ENCODE data around the gene TBCCD1. TPM values are rescaled to one million over a fixed set of nuclear protein-coding genes. Genes with fewer than 3 reads are reported as not detected.

Gene TBCCD1
- total and polyA plus RNA-seq, 2 of the 8 experiments (the other 6 are each of a cell fraction or from before 2014, with no cell fraction given), result 11.3 to 13.9 TPM

GRCh38 chr3:186540221-186540834 is 26.8 kb downstream of the TBCCD1 start:
- no peaks in the 10 kb centered on the region for H3K79me1 ChIP-seq (ENCODE audit: low read depth, low read length)
- no peaks in the 10 kb centered on the region for H3K23me2 ChIP-seq (ENCODE audit: low read depth, low read length)
- no peak overlapping the region for H2BK15ac ChIP-seq (ENCODE audit: low read length)
- H3K79me2 ChIP-seq (ENCODE audit: control insufficient read depth in 1 of 2, insufficient read depth in 2 of 2, low read length in 2 of 2), result no peaks in the 10 kb centered on the region
- no peak overlapping the region for H3K4me3 ChIP-seq (ENCODE audit: extremely low read depth in 1 of 4, insufficient read depth in 2 of 4, low read depth in 3 of 4, low read length in 4 of 4)
- no peak overlapping the region for H2BK5ac ChIP-seq (ENCODE audit: low read depth, low read length)
- H3K36me3 ChIP-seq (ENCODE audit: control insufficient read depth in 2 of 4, insufficient read depth in 4 of 4, low read length in 3 of 4), result no peaks in the 10 kb centered on the region
- H2BK20ac ChIP-seq (ENCODE audit: low read length), result no peak overlapping the region
- no peak overlapping the region for H3K18ac ChIP-seq (ENCODE audit: extremely low read depth, low read length)
- no peak overlapping the region for H4K5ac ChIP-seq (ENCODE audit: insufficient read length, low read depth, low read length)
- no peak overlapping the region for H4K8ac ChIP-seq (ENCODE audit: extremely low read depth, insufficient read depth, low read length)
- no peaks in the 10 kb centered on the region for H3K4me1 ChIP-seq (replicated peaks in 1 of 4; ENCODE audit: control insufficient read depth in 3 of 4, insufficient read depth in 4 of 4, low read length in 3 of 4)
- no peak overlapping the region for H3K4ac ChIP-seq (replicated peaks; ENCODE audit: insufficient read length, low read depth, low read length)
- H3K14ac ChIP-seq (ENCODE audit: insufficient read length), result no peak overlapping the region
- no peak overlapping the region for H3K23ac ChIP-seq (ENCODE audit: insufficient read length)
- no peak overlapping the region for H2AFZ ChIP-seq (ENCODE audit: low read length)
- no peaks in the 10 kb centered on the region for H4K20me1 ChIP-seq (replicated peaks in 1 of 2; ENCODE audit: control insufficient read depth in 1 of 2, insufficient read depth in 2 of 2, low read length in 2 of 2)
- no peak overlapping the region for H2BK12ac ChIP-seq (ENCODE audit: low read depth, low read length)
- H3K4me2 ChIP-seq (ENCODE audit: insufficient read depth in 1 of 2, low read depth in 2 of 2, low read length in 2 of 2), result no peak overlapping the region
- no peak overlapping the region for H4K91ac ChIP-seq (replicated peaks; ENCODE audit: insufficient read length, low read length)
- H3K56ac ChIP-seq (replicated peaks; ENCODE audit: insufficient read length, low read depth, low read length), result no peak overlapping the region
- H2BK120ac ChIP-seq (replicated peaks; ENCODE audit: low read depth, low read length), result no peak overlapping the region
- DNase-seq (ENCODE audit: low read depth in 1 of 2, low spot score in 2 of 2), result peak; percentile 39 to 83
- H3K9ac ChIP-seq (replicated peaks in 1 of 4; ENCODE audit: extremely low read depth in 1 of 4, low read depth in 3 of 4, low read length in 3 of 4), result no peak overlapping the region
- H3K9me3 ChIP-seq (ENCODE audit: insufficient read depth in 2 of 2, low read depth in 1 of 2, low read length in 1 of 2), result no peaks in the 10 kb centered on the region
- ChIA-PET POLR2A (ENCODE audit: partially characterized antibody) (interaction anchor here (1.0 to 2.0 kb wide), 4 partner anchors 21 to 248 kb away, joined by 3 to 7 read pairs (median 4); partner anchors contain the start of genes EIF4A2 and TBCCD1), CTCF (ENCODE audit: partially characterized antibody) (interaction anchor here (0.6 to 11.7 kb wide), 73 partner anchors 8 to 1945 kb away, joined by 3 to 146 read pairs (median 5); no protein-coding TSS in a partner anchor)
- WGBS, 2 experiments (ENCODE audit: extremely low coverage in 1 of 2, insufficient coverage in 1 of 2, insufficient read length in 1 of 2, insufficient replicate concordance in 2 of 2, low coverage in 1 of 2, low lambda C conversion rate in 2 of 2, missing lambda C conversion rate in 1 of 2), result 24% methylated on average over 8 of the region's 8 CpGs; no CpG with 5 or more reads in 1 of the 2 experiments
- FAIRE-seq, result peak; percentile 96
- H3K27ac ChIP-seq (ENCODE audit: low read depth, low read length), result no peak overlapping the region
- H2AK5ac ChIP-seq (ENCODE audit: low read depth, low read length), result no peak overlapping the region
- no peaks in the 10 kb centered on the region for H3K27me3 ChIP-seq (replicated peaks in 1 of 4; ENCODE audit: control insufficient read depth in 3 of 4, extremely low read depth in 1 of 4, insufficient read depth in 3 of 4, low read length in 3 of 4)
- TF ChIP-seq CTCF (IDR thresholded peaks at IDR 0.05; ENCODE audit: control extremely low read depth in 1 of 3, insufficient read depth in 1 of 3, low read depth in 1 of 3, low read length in 3 of 3) (peak in 2 of 3 experiments; percentile 75 to 77; a peak in 3 of 4 replicates), EZH2 (IDR thresholded peaks at IDR 0.05; ENCODE audit: low read depth, low read length, severe bottlenecking) (no peak), BACH1 (IDR thresholded peaks at IDR 0.05; ENCODE audit: low read length) (peak; percentile 82), ATF2 (IDR thresholded peaks at IDR 0.05; ENCODE audit: low read length) (peak; percentile 38; the same call in 1 of the 2 replicates), BCL11A (IDR thresholded peaks at IDR 0.05; ENCODE audit: low read depth in 2 of 2, low read length in 2 of 2) (no peak), JUND (IDR thresholded peaks at IDR 0.05; ENCODE audit: low read length) (0 out of 2 replicates have a peak, but pooled peaks have one; percentile 60)
- TF ChIP-seq, protein P1, sequence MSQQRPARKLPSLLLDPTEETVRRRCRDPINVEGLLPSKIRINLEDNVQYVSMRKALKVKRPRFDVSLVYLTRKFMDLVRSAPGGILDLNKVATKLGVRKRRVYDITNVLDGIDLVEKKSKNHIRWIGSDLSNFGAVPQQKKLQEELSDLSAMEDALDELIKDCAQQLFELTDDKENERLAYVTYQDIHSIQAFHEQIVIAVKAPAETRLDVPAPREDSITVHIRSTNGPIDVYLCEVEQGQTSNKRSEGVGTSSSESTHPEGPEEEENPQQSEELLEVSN (IDR thresholded peaks at IDR 0.05), result no peak
